ENCODE measurements around the gene ZNRF3. TPM values are rescaled to one million over a fixed set of nuclear protein-coding genes. Genes with fewer than 3 reads are reported as not detected.

ZNRF3 gene
- total RNA-seq, 4 donors from 2014 or later, result 1.7 to 8.1 (median 4.8) TPM

GRCh38 chr22:29061773-29062172 lies 178.4 kb downstream of the ZNRF3 start, which contains the start of gene C22orf31:
Gene C22orf31, minus strand, starts transcription at chr22:29061831. Its CDS starts 39 bp downstream, at chr22:29061792.
- TF ChIP-seq, protein P1, sequence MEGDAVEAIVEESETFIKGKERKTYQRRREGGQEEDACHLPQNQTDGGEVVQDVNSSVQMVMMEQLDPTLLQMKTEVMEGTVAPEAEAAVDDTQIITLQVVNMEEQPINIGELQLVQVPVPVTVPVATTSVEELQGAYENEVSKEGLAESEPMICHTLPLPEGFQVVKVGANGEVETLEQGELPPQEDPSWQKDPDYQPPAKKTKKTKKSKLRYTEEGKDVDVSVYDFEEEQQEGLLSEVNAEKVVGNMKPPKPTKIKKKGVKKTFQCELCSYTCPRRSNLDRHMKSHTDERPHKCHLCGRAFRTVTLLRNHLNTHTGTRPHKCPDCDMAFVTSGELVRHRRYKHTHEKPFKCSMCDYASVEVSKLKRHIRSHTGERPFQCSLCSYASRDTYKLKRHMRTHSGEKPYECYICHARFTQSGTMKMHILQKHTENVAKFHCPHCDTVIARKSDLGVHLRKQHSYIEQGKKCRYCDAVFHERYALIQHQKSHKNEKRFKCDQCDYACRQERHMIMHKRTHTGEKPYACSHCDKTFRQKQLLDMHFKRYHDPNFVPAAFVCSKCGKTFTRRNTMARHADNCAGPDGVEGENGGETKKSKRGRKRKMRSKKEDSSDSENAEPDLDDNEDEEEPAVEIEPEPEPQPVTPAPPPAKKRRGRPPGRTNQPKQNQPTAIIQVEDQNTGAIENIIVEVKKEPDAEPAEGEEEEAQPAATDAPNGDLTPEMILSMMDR (IDR thresholded peaks at IDR 0.05; ENCODE audit: low read depth), result no peak

DNA sequence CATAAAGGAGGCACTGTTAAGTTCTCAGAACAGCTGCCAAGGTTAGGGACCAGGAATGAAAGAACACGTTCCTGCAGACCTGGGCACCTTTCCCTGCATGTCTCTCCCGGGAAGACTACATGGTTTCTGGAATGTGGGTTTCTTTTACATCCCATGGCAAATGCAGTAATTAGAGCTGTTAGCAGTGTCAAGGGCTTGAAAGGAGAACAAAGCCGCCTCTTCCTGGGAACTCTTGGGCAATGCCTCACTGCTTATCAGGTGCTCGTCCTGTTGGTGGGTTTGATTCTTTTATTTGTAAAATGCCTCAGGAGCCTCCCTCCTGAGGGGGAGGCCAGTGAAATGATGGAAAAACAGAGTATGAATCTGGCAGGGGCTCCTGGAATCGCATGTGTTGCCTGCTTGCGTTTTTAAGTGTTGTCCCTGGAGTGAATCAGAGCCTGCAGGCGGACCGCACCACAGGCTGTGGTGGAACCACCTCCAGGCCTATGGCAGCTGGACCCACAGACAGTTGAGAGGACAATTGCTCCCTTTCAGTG lies 179.0 kb downstream of the ZNRF3 start:
- TF ChIP-seq, protein P1 (IDR thresholded peaks at IDR 0.05; ENCODE audit: low read depth), result no peak

DNA sequence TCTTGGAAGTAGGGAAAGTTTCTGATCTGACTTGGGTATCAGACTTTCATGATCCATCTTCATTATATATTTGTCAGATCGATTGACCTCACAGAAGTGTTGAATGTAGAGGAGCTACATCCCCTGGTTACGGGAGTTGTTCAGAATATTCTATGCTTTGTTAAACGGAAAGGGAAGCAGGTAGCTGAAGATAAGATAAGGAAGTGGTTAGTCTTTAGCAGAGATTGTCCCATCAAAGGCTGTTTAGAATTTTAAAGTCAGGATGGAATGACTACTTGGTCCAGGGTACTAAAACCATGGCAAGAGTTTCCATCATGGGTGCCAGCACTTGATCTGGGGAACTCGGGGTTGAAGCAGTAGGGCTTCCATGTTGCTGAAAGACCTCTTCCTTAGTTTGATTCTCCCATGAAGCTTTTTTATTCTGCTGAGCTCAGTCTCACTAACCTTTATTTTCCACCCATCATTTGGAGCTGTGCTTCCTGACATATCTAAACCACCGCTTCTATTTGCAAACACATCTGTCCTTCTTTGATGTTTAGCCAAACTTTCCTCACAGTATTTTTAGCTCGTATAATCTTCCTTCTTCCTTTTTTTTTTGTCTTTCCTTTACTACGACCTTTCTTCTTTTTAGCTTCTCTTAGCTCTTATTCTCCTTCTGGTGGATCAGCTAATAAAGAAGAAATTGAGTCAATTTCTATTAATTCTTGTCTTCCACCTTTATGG lies 182.3 kb downstream of the ZNRF3 start:
- TF ChIP-seq, protein P1 (IDR thresholded peaks at IDR 0.05; ENCODE audit: low read depth), result no peak

- TF ChIP-seq, protein P1 (IDR thresholded peaks at IDR 0.05; ENCODE audit: low read depth), result no peak
These were observed 186.1 kb downstream of the ZNRF3 start for GRCh38 chr22:29069463-29069862.

DNA sequence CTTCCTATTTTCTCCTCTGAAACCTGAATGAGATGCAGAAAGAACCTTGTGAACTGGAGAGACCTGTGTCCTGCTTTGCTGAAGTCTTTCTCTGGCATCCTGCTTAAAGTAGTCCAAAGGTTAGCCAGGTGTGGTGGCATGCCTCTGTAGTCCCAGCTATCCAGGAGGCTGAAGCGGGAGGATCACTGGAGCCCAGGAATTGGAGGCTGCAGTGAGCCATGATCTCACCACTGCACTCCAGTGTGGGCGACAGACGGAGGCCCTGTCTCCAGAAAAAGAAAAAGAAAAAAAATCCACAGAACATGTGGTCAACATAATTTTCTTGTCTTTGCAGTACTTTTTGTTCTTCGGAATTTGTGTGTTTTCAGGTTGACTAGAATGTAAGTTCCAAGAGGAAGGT lies 187.1 kb downstream of the ZNRF3 start:
- TF ChIP-seq, protein P1 (IDR thresholded peaks at IDR 0.05; ENCODE audit: low read depth), result no peak

DNA sequence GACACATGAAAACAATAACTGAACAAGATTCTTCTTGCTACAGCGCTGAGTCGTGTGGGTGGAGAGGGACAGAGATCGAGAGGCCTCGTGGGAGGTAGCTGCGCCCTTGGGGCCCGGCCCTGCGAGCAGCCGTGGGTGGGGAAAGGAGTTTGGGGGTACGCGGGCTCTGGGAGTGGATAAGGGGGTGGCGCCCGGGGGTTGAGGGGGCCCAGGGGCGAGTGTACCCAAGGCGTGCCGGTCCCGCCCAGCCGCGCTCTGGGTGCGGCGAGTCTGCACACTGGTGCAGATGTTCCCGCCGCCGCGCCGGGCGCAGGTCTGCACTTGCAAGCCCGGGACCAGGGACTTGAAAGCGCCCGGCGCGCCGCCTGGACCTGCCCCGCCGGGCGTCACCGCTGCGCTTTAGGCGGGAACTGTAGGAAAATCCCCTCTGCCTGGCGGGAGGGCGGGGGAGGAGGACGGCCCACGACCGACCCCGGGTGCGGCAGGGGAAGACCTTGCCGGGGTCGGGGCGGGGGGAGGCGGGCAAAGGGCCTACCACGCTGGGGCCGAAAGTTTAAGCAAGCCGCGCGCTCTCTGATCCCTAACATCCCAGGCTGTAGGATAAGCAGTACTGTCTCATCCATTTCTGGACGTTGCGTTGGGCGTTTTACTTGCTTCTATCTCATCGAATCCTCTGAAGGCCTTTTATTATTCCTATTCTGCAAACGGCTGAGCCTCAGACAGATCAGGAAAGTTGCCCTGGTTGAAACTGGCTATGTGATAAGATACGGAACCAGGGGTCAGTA lies 188.1 kb downstream of the ZNRF3 start:
- TF ChIP-seq, protein P1 (IDR thresholded peaks at IDR 0.05; ENCODE audit: low read depth), result no peak
